NCI-H2081 (cell line): ENCODE measurements around the gene GNAT2.
A peak's percentile ranks its signal among the peaks of the same experiment; 100 is the strongest.

ENCODE experiments used
- DNase-seq, 2 experiments: peaks; one replicate each; lab custom pipeline; 2025; lab: John Stamatoyannopoulos, UW

GNAT2 gene

DNA sequence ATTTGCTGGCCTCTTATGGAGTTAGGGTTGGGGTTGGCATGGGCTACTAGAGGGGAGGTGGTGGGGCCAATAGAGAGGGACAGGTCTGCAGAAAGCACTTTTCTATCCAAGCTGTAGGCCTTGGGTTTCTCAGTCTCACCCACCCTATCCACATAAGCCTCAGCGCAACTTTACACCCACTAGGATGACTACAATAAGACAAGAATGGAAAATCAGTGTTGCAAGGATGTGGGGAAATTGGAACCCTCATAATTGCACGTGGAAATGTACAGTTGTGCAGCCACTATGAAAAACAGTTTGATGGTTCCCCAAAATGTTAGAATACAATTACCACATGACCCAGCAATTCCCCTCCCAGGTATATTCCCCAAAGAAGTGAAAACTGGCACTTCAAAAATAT, 22.4 kb upstream of the GNAT2 start:
- DNase-seq, result no peak

DNA sequence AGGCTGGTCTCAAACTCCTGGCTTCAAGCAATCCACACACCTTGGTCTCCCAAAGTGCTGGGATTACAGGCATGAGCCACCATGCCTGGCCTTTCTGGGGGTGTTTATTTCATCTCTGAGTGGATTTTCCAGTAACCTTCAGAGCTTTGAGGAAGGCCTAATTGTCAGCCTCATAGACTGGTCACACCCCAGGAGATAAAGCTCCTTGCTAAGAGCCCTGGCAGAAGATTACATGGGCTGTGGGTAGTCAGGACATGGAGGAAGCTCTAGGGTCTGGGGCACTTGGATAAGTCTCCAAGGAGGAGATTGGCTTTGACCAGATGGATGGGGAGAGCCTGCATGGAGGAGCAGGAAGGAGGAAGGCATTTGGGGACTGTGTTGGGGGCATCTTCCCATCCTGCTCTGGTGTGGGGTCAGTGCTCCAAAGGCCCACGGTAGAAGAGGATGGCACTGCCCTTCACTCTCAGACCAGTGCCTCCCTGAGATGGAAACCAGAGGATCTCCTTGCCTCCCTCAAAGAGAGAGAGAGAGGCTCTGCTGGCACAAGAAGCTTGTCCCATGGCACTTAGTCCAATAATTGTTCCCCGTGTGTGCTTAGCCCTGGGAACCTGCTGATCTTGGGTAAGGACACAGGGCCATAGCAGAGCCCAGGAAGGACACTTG, 21.8 kb upstream of the GNAT2 start:
- DNase-seq, result no peak

DNA sequence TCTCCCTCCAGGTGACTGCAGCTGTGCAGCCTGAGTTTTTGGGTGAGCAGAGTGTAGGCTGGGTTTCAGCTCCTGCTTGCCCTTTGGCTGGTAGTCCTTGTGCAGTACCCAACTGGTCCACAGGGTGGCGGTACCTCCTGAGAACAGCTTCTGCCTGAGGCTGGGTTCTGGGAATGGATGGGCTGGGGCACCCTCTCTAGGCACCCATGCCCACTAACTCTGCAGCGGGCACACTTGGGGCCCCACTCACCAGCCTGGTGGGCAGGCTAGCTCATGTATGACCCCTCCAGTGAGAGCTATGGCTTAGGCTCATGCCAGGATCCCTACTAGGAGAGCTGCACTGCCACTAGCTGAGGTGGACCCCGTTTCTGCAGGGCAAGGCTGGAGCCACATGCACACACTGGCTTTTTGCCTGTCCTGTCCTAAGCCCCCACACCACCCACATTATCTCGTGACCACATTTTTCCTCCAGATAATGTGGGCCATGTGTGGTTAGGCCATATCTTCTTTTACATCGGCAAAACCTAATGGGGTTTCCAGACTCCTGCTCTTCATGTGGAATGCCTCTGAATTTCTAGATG, 21.0 kb upstream of the GNAT2 start:
- DNase-seq, result peak; percentile 16 to 31

DNA sequence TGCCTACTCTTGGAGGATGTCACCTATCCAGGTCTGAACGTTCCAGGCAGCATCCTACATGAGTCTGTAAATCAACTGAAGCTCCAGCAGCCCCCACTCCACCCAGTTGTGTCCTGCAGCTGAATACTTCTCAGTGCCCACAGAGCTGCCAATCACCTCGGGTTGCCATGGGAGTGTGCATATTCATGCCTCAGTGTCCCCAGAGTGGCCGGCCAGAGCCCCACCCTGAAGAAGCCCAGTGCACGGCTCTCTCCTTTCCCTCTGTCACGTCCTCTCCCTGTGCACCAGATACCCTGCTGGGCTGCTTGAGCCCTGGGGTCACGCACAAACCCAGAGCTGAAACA, 20.4 kb upstream of the GNAT2 start:
- no peak for DNase-seq

DNA sequence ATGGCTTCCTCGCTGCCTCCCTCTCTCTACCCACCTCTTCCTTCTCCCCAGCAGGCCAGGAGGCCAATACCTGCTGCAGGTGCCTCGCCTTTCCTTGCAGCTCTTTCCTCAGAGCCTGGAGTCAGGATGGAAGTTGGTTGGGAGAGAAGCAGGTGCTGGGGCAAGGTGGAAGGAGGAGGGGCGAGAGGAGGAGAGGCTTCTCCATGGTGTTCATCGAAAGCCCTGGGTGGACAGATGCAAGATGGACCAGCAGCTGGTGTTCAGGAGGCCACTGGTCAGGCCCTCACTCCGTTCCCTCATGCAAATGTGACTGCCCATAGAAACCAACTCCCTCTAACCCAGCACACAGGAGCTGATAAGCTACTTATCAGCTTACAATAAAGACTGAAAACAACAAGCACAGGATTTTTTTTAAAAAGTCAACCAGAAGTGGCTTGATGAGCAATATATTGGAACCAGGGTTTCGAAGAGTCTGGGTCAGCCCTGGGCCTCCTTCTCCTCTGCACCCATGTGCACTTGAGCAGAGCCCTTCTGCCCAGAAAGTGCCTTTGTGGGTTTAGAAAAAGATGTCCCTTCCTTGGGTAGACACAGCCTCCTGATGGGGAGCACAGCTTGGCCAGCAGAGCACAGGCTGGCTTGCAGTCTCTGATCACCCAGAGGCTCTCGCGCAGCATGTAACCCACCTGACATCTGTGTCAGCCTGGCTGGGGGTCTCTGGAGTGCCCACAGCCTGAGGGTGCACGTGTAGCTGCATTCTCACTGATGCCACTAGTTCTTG, 19.8 kb upstream of the GNAT2 start:
- no peak for DNase-seq

DNA sequence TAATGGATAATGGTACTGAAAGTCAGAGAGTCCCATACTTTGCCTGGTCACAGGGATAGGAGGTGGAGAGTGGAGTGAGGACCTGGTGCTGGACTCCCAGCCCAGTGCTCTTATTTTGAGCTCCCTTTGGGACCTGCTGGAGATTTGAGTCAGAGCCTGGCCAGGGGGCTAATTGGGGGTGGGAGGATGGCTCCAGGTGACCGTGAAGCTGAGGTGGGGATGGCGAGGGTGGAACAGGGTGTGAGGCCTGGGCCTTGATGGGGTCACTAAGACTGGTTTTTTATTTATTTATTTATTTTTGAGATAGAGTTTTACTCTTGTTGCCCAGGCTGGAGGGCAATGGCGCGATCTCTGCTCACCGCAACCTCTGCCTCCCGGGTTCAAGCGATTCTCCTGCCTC, 18.0 kb upstream of the GNAT2 start:
- no peak for DNase-seq

DNA sequence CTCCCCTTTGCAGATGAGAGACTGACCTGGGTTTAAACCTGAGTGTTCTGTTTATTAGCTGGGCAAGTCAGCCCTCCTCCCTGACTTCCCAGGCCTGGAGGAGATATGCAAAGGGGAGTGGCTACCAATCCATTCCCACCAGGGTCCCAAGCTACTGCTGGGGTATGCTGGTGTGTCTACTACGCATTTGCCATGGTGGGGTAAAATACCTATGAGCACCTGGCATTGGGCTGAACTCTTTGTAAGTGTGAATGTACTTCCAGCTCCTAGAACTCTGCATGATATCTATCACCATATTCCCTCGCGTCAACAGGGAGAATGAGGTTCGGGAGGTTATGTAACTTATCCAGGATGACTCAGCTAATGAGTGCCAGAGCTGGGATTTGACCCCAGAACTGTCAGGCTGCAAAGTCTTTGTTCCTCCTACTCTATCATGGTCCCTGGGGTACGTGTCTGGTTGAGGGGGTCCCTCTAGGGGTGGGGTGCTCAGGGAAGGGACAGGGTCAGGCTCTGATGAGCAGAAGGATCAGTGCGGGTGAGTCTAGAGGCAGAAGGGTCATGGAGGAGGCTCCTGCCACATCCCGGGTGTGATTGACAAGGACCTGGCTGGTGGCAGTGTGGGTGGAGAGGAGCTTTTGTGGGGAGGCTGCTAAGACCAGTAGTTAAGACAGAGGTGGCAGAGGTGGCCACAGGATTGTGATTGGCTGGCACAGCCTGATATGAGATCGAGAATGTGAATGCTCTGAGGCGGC, 17.0 kb upstream of the GNAT2 start:
- DNase-seq, result no peak

DNA sequence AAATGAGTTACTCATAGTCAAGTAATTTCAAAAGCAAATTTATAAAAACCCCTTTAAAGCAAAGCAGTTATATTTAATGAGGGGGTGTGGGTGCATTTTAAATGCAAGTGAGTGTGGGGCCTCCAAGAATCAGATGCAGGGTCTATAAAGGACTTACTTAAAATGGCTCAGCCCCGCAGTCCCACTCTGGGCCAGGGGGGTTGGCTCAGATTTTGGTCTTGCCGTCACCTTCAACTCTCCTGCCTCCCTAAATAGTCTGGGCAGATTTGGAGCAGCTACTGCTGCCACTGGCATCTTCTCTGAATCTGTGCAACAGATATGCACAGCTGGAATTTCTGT, 16.4 kb upstream of the GNAT2 start:
- DNase-seq, result no peak

DNA sequence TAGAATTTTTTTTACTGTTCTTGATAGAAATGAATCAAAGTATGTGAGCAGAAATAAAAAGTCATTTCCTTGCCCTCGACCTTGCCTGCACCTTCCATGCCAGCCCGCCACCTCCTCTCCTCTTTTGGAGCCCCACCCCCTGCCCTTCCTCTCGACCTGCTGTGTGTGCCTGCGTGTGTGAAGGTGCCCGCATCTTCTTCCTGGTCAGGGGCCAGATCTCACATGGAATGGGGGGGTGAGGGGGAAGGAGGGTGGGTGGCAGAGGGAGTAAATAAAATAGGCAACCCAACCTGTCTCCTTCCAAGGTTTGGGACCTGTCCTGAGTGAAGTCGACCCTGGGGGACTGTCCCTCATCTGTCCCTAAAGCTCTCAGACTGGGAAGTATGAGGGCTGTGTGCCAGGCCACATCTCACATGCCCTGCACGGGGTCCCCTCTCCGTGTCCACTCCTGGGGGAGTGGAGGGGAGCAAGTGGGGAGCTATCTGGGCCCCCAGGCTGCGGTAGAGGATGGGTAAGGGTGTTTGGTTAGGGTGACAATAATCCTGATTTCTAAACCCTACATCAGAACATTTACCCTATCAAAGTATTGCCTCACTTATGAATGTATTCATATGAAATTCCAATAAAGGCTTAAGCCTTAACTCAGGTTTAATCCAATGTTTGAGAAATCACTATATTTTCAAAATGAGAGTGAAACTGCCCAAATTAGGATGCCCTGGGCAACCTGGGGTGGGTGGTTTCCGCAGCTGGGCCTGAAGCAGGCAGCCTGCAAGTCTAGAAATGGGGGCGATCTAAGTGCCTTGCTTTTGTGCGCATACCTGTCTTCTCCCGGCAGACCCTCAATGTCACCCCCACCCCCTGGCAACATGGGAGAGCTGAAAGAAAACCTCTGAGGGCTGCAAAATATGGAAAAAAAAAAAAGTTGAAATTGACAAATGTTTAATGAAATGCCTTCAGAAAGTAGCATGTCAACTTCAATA, 15.6 kb upstream of the GNAT2 start:
- no peak for DNase-seq

DNA sequence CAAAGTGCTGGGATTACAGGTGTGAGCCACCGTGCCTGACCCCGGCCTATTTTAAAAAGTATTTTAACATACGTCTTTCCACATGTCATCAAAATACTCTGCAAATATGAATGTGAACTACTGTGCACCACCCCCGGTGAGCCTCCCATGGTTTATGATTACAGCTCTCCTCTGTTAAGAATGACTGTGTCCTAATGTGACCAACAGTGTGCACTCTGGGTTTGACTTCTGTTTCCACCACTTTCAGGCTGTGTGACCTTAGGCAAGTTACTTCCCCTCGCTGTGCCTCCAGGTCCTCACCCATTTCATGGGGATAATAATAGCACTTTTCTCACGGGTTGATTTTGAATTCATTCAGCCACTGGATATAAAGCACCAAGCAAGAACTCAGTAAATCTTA, 14.9 kb upstream of the GNAT2 start:
- peak; percentile 5 to 52 for DNase-seq

DNA sequence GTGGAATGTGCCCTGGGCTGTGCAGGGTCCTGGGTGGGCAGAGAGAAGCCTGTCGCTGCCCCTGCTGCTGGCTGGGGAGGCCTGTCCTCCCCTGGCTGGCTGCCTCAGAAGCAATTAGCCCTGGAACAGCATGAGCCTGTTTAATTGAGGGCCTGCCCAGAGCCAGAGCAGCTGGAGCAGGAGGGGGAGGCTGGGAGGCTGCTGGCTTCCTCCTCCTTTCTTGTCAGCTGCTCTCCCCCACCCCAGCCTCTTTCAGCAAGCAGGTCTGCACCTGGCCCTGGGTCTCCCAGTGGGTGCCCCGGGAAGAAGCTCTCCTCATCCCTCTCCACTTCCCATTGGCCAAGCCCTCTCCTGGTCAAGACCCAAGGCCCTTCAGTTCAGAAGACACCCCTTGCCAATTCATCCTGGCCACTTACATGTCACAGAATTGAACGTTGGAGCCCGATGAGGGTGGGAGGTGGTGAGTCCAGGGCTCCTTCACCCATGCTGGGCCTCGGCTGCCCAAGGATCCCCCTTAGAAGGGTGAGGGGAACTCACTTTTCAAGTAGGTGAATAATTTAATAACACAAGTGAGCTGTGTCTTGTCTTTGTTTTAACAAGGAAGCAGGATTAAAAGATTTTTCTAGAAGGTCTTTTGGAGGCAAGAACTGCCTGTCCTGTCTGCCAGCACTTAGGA, 13.4 kb upstream of the GNAT2 start:
- DNase-seq, result peak; percentile 80 to 92

DNA sequence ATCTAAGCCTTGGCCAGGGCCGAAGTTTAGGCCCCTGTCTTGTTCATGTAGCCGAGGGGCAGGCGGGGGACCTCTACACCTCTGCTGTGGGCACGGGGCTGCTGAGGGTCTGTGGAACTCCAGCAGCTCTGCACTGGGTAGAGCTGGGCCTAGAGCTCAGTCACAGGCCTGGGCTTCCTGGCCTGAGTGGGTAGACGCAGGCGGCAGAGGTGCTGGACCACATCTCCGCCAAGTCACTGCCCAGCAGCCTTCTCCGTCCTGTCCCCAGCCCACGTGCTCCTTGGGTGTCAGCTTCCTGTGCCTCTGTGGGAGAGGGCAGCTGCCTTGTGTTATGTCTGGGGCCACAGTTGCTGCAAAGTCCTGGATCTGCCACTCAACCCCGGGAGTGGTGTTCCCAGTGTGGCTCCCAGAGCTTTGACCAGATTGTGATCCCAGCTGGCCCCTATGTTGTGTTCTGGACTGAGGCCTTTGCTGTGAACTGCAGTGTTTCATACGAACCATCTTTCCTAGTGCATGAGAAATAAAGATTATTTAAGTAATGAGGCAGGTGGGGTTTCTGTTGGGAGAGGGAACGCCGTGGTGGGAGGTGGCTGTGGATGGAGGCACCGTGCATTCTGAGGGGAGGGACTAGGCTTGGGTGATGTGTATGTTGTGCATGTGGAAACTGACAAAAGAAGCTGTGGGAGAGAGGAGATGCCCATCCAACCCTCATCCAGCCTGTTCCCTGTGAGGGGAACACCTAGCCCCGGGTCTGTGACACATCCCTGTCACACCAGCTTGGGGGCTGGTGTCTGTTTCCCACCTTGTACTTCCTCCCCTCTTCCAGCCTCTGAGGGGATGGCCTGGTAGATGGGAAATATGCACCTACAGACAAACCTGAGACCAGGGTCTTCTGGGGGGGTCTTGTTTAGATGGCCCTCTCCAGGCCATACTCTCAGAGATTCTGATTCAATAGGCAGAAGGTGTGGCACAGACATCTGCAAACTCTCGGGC, 12.4 kb upstream of the GNAT2 start:
- DNase-seq, result no peak

DNA sequence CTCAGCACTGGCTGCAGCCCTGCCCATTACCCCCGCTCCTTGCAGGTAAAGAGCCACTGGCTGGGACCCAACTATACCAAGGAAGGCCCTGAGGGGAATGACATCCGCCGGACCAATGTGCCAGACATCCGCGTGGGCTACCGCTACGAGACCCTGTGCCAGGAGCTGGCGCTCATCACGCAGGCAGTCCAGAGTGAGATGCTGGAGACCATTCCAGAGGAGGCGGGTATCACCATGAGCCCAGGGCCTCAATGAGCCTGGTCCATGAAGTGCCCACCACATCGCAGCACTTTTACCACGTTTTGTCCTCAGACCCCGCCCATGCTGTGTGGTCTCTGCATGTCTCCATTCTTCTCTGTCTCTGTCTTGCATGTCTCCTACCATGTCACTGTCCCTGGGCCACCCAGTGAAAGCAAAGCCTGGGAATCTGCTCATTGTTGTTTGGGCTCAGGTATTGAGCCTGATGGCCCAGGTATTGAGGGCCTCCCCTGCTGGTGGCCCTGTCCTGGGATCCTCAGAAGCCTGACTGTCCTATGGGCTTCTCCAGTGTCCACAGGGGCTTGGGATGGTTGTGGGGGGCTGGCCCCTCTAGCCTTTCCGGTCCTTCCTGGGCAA, 11.6 kb upstream of the GNAT2 start:
- no peak for DNase-seq

DNA sequence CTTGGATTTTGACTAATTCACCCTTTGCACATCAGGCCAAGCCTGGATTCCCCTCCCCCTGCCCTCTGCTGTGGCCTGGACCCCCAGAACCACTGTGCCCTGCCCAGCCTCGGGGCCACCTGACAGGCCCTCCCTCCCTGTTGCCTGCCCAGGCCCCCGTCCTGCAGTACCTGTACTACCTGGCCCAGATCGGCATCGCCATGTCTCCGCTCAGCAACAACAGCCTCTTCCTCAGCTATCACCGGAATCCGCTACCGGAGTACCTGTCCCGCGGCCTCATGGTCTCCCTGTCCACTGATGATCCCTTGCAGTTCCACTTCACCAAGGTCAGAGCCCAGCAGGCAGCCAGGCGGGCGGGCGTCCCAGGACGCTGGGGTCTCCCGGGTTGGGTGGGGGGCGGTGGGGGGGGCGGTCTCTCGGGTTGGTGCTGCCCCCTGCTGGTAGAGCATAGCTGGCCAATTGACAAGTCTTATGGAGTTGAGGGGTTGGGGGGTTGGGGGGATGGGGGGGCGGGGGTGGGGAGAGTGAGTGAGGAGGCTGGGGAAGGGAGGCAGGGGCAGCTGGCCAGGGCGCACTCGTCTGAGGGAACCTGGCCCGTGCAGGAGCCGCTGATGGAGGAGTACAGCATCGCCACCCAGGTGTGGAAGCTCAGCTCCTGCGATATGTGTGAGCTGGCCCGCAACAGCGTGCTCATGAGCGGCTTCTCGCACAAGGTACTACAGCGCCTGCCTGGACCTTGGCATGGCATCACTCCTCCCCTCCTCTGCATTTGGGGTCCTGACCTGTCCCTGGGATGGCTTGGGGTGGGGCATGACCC, 10.9 kb upstream of the GNAT2 start:
- no peak for DNase-seq

DNA sequence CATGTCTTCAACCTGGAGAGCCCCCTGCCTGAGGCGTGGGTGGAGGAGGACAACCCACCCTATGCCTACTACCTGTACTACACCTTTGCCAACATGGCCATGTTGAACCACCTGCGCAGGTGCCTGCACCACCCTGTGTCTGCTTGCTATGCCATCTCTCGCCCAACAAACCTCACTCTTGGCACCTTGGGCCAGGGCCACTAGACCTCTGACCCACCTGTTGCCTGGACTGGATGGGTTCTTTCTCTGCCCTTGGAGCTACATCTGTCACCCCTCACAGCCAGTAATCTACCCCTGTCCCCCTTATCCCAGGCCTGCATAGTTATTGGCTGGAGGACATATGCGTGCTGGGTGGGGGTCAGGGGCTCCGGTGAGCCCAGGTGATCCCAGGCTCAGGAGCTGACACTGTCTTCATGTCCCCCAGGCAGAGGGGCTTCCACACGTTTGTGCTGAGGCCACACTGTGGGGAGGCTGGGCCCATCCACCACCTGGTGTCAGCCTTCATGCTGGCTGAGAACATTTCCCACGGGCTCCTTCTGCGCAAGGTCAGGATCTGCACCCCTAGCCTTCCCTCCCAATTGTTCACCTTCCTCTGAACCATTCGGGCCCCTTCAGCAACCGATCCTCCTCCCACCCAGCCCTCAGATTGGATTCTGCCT, 10.1 kb upstream of the GNAT2 start:
- no peak for DNase-seq

DNA sequence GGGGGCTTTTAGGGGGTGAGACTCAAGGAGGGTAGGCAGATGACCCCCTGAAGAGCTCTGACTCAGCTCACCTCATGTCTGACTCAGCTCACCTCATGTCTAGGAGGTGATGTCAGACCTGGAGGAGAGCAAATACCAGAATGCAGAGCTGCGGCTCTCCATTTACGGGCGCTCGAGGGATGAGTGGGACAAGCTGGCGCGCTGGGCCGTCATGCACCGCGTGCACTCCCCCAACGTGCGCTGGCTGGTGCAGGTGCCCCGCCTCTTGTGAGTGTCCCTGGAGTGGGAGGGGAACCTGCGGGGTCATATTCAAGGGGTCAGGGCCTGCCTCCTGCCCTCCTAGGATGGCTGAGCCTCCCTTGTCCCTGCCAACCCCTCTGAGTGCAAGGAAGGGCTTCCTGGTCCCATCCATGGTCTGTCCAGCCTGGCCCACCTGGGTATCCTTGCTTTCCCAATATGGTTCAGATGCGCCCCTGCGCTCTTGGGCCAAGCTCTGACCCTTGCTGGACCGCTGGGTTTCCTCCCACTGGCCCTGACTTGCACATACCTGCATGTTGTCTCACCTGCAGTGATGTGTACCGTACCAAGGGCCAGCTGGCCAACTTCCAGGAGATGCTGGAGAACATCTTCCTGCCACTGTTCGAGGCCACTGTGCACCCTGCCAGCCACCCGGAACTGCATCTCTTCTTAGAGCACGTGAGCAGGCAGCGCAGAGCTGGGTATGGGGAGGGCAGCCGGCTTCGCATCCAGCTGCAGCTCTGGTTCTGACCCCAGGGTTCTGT, 9.3 kb upstream of the GNAT2 start:
- DNase-seq, result no peak

DNA sequence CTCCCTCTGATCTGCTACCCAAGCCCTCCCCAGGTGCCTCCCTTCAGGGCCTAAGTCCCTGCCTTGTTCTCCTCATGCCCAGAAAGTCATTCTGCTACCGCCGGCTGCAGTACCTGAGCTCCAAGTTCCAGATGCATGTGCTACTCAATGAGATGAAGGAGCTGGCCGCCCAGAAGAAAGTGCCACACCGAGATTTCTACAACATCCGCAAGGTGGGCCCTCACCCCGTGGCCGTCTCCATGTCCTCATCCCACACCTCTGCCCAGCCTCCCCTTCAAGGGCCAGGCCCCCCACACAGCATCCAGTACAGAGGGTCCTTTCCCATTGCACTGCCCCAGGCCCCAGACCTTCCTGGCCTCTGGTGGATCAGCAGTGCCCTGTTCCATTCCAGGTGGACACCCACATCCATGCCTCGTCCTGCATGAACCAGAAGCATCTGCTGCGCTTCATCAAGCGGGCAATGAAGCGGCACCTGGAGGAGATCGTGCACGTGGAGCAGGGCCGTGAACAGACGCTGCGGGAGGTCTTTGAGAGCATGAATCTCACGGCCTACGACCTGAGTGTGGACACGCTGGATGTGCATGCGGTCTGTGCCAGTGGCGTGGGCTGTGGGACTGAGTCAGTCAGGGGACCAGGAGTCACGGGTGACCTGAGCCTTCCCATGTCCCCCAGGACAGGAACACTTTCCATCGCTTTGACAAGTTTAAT, 8.4 kb upstream of the GNAT2 start:
- no peak for DNase-seq
